Measurements from ENCODE around the gene TMEM41A.

The TMEM41A gene

DNA sequence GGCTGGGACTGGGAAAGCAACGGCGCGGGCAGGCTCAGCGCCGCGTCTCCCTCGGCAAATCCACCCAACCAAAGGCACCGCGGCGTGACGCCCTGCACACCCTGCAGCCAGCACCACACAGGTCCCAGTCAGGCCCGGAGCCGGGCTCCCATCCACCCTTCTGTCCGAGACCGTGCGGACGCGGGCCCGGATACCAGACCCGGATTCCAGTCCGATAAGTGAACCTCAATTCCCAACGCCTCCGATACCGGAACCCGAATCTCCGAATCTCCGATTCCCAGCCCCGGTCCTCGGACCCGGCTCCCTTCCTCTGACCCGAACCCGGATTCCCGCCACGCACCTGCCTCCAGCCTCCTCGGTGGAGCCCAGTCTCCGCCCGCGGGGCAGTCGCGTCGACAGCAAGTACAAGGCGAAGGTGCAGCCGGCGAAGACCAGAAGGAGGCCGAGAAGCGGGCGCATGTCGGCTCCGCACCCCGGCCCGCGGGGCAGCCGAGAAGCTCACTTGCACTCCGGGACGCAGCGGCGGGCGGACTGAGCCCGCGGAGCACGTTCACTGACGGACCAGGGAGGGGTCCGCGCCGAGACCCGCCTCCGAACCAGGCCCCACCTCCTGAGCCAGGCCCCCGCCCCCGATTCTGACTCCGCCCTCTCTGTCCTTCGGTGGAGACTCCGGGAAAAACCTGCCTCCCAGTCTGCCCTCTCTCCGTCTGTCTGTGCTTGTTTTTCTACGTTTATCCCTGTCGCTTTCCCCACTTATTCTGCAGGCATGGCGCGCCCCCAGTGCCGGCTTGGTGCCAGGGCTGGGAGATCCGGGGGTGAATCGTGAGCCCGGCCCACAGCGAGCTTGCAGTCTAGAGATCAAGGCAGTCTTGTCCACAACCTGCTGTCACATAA, at the start of gene TMEM41A:
TMEM41A (minus strand) TSS at position 533 of the 894 bp plus-strand sequence; CDS start at position 459, 74 bp downstream.
- peak; percentile 86 for DNase-seq (ENCODE audit: low read depth)

GRCh38 chr3:185540695-185541094, 41.9 kb upstream of the TMEM41A start:
- no peak for DNase-seq (ENCODE audit: low read depth)

DNA sequence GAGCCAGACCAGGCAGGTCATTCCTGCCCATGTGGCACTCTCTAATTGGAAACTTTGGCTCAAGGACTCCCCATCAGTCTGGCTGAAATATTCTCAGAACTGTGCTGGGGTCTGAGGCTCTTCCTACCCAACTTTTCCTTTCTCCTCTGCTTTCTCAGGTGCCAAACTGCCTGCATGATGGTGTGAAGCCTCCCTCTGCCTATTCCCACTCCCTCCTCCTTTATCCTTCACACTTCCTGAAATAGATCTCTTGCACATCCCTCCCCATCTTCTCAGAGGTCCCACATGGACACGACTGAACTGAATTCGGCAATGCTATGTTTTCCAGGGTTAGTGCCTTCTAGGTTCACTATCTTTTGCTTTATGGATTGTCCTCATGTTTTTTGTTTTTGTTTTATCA, 41.1 kb upstream of the TMEM41A start:
- no peak for DNase-seq (ENCODE audit: low read depth)

- no peak for DNase-seq (ENCODE audit: low read depth)
Observed at GRCh38 chr3:185537369-185537970, 38.6 kb upstream of the TMEM41A start.

- no peak for DNase-seq (ENCODE audit: low read depth)
Observed at GRCh38 chr3:185534511-185534910, 35.7 kb upstream of the TMEM41A start.

GRCh38 chr3:185532901-185533300, 34.1 kb upstream of the TMEM41A start:
- no peak for DNase-seq (ENCODE audit: low read depth)

- no peak for DNase-seq (ENCODE audit: low read depth)
Observed at GRCh38 chr3:185530856-185531255, 32.0 kb upstream of the TMEM41A start.

GRCh38 chr3:185528532-185528931, 29.7 kb upstream of the TMEM41A start:
- no peak for DNase-seq (ENCODE audit: low read depth)

- no peak for DNase-seq (ENCODE audit: low read depth)
Observed at GRCh38 chr3:185527364-185527763, 28.5 kb upstream of the TMEM41A start.

DNA sequence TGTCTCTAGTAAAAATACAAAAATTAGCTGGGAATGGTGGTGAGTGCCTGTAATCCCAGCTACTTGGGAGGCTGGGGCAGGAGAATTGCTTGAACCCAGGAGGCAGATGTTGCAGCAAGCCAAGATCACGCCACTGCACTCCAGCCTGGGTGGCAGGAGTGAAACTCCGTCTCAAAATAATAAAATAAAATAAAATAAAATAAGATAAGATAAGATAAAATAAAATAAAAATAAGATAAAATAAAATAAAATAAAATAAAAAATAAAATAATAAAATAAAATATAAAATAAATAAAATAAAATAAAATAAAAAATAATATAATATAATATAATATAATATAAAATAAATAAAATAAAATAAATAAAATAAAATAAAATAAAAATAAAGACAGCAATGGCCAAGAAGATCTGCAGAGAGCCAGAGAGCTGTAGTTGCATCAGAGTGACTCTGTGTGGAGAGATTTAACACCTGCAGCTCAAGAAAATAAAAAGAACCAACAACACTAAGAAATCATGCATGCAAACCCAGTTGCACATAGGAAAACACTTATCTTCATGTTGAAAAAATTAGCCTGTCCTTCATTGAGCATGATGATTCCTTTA, 27.6 kb upstream of the TMEM41A start:
- no peak for DNase-seq (ENCODE audit: low read depth)

DNA sequence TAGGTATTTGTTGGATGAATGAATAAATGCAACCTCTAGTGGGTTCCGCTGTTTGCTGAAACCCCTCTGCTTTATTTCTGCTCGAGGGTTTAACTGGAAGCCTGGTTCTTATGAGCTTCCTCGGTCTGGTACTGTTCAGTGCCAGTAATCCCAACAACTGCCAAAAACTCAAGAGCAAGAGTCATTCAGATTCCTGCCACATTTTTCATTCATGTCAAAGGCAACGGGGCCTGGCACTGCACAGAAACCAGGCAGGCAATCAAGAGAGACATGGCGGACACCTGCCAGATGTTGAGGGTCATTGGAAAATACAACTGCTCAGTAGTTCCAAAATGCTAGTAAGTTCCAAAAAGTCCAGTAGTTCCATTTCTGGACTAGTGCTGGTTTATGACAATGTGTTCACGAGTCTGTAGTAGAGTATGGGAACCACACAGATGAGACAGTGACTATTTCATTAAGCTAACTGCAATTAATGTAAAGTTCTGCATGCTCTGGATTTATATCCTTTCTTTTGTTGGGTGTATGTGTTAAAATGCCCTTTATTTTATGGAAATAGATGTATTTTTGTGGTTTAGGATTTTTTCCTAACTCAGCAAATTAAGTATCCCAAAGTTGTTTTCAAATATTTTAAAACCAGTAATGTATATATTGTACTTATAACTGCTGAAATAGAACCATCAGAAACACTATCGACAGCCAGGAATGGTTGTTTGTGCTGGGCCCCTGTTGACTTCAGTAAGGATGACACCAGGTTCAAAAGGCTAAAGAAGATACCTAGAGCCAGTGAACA, 22.7 kb upstream of the TMEM41A start:
- DNase-seq (ENCODE audit: low read depth), result no peak

GRCh38 chr3:185519021-185519420, 20.2 kb upstream of the TMEM41A start:
- DNase-seq (ENCODE audit: low read depth), result no peak

DNA sequence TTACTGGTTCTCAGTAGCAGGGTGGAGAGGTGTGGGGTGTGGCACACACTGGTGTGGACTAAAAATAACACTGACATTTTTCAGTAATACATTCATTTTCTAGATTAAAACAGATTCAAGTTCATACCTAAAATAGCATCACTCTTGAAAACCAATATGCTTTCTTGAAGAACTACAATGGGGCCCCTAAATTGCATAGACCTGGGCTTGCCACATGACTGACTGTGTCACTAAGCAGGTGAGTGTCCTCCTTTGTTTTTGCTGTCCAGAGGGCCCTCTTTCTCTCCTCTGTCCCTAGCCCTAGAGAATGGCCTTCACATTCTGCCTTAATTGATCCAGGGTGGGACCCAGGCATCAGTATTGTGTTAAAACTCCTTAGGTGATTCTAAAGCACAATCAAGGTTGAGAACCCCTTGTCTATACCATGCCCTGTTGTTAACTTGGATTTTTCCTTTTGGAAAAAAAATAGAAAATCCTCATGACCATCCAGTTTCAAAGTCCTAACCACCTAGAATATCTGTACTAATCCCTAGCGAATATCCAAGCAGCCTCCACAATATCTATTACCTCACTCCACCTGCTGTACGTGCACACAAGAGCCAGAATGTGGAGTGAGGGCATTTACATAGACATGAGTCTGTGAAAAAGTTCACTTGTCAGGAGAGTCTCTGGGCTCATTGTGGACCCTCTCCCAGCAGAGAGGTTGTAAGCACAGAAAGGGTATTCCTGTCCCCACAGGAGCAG, 18.7 kb upstream of the TMEM41A start:
- no peak for DNase-seq (ENCODE audit: low read depth)

DNA sequence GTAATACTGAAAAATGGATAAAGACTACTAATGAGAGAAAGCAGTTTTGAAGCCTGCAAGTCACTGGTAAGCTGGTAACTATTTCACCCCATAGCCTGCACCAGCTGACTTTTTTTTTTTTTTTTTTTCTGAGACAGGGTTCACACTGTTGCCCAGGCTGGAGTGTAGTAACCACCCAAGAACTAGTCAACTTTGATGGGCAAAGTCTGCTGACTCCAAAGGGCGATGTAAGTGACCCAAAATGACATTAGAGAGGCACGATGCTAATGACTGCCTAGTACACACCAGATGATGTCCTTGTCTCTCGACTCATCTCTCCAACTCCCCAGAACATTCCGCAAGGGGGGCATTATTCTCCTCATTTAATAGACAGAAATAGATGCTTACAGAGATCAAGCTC, 12.9 kb upstream of the TMEM41A start:
- no peak for DNase-seq (ENCODE audit: low read depth)

GRCh38 chr3:185508335-185508991, 9.6 kb upstream of the TMEM41A start:
- DNase-seq (ENCODE audit: low read depth), result no peak

- DNase-seq (ENCODE audit: low read depth), result no peak
Observed at GRCh38 chr3:185507883-185508282, 9.0 kb upstream of the TMEM41A start.

GRCh38 chr3:185504636-185505035, 5.8 kb upstream of the TMEM41A start:
- no peak for DNase-seq (ENCODE audit: low read depth)

DNA sequence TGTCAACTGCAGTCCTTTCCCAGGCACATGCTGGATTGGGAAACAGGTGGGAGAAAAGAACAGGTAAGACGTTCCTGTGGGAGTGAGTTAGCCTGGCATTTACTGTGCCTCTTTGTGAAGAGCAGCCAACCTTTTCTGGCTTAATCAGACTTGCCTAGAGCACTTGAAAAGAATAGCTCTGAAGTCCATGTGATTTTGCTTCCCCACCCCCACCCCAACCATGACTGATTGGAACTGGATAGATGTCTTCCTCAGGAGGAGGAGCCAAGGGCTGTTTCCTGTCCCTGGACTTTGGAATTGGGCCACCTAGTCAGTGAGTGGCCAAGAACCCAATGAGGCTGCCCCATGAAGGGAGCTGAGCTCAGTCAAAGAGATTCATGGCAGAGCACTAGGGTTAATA, 4.7 kb upstream of the TMEM41A start:
- DNase-seq (ENCODE audit: low read depth), result no peak

DNA sequence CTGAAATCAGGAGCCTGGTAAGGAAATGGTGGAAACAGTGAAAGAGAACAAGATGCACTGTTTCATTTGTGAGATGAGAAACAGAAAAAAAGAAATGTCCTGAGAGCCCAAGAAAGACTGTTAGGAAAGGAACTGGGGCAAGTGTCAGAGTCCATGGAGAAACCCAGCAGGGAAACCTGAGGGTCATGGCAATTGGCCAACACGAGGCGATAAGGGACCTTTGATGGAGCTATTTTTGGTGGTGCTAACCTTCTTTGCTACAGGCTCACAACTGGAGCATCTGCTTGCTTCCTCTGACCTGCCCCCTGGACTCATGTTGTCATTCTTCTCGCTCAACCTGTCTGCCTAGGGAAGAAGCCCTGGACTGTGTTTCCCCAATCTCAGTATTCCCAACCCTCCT, 4.2 kb upstream of the TMEM41A start:
- no peak for DNase-seq (ENCODE audit: low read depth)

- no peak for DNase-seq (ENCODE audit: low read depth)
Observed at GRCh38 chr3:185490241-185490640, 8.6 kb downstream of the TMEM41A start.

- no peak for DNase-seq (ENCODE audit: low read depth)
Observed at GRCh38 chr3:185489462-185489861, 9.4 kb downstream of the TMEM41A start.

Data from stimulated activated CD4-positive, alpha-beta T cell treated with anti-CD3 and anti-CD28 coated beads, Interleukin-2, amount 100 ng/mL, for 4 hours (primary cell).